Dermis blood vessel endothelial cell (primary cell): ENCODE data around the gene ADAMTS20. TPM values are rescaled to one million over a fixed set of nuclear protein-coding genes. Genes with fewer than 3 reads are reported as not detected.
A peak's percentile ranks its signal among the peaks of the same experiment; 100 is the strongest.

ENCODE experiments used
- DNase-seq: peaks from one replicate; pipeline ENCODE4 v3.0.0; 2010
- total RNA-seq: library from RNA; depleted of rRNA; stranded (reverse); fragments of >200 nt; gene quantifications from 2 replicates; pipeline ENCODE4 v1.2.3, GENCODE V29; 2014

ADAMTS20 gene
- total RNA-seq, 1 donor from 2014 or later = not detected

GRCh38 chr12:43312991-43313505, 239.0 kb downstream of the ADAMTS20 start:
- DNase-seq = no peak

- DNase-seq = no peak
These were observed 241.4 kb downstream of the ADAMTS20 start for GRCh38 chr12:43310596-43310995.

GRCh38 chr12:43309959-43310358, 242.0 kb downstream of the ADAMTS20 start:
- DNase-seq = no peak

GRCh38 chr12:43308776-43309175, 243.2 kb downstream of the ADAMTS20 start:
- no peak for DNase-seq

GRCh38 chr12:43307126-43307525, 244.9 kb downstream of the ADAMTS20 start:
- no peak for DNase-seq

- peak; percentile 67 for DNase-seq
These were observed 245.9 kb downstream of the ADAMTS20 start for GRCh38 chr12:43306066-43306465.

- DNase-seq = no peak
These were observed 246.9 kb downstream of the ADAMTS20 start for GRCh38 chr12:43305065-43305464.

Other genes with a start within 250 kb of the ADAMTS20 start
- gene PUS7L, start 206.6 kb upstream of the ADAMTS20 start, total RNA-seq = 18.7 and 22.8 TPM in 2 replicates
- 23.9 and 29.6 TPM in 2 replicates for gene IRAK4, start 206.7 kb upstream of the ADAMTS20 start, total RNA-seq